ENCODE measurements around the gene DENND5B.
A peak's percentile ranks its signal among the peaks of the same experiment; 100 is the strongest.
"Not testable (repeated sequence)": the region's sequence is repeated elsewhere in the genome, so short reads cannot be mapped to it uniquely, and the experiment has no call there.

DENND5B gene

GRCh38 chr12:31504625-31505222 lies 86.2 kb downstream of the DENND5B start:
- no peak for DNase-seq (ENCODE audit: low read depth in 1 of 2, low spot score in 1 of 2)
- in situ Hi-C loops (cut with HindIII; ENCODE audit: low pct_unique_long_range_greater_than_20kb, low sequenced_read_pairs): no loop called here

DNA sequence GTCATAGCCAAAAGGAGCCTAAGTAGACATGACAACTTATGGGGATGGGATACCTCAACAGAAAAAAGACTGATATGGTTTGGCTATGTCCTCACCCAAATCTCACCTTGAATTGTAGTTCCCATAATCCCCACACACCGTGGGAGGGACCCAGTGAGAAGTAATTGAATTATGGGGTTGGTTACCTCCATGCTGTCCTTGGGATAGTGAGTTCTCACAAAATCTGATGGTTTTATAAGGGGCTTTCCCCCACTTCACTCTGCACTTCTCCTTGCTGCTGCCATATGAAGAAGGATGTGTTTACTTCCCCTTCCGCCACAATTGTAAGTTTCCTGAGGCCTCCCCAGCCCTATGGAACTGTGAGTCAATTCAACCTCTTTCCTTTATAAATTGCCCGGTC lies 89.9 kb downstream of the DENND5B start:
- in situ Hi-C loops (cut with HindIII; ENCODE audit: low pct_unique_long_range_greater_than_20kb, low sequenced_read_pairs); DNase-seq (ENCODE audit: low read depth in 1 of 2, low spot score in 1 of 2): not testable (repeated sequence)

More at GRCh38 chr12:31504625-31505222, 86.2 kb downstream of the DENND5B start:
- no peak for TF ChIP-seq JUND (IDR thresholded peaks at IDR 0.05; ENCODE audit: low read depth)

DNA sequence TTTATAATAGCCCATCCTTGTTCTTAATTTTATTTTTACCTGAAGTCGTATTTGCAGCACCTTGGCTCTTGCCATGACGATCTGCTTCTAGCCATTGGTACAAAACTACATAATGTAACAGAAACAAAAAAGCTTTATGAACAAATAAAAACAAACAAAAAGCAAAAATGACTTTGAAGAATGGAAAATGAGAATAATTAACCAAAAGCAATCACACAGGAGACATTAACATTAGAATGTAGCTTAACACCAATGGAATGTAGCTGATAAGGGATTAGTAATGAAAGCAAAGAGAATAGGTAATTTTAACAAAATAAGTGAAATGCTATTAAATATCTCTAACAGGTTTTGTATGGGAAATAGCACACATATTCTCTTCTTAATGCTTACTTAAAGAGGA lies 91.4 kb downstream of the DENND5B start:
- in situ Hi-C loops (cut with HindIII; ENCODE audit: low pct_unique_long_range_greater_than_20kb, low sequenced_read_pairs): no loop called here
- TF ChIP-seq JUND (IDR thresholded peaks at IDR 0.05; ENCODE audit: low read depth): no peak
- no peak for DNase-seq (ENCODE audit: low read depth in 1 of 2, low spot score in 1 of 2)

GRCh38 chr12:31498424-31498823 lies 92.5 kb downstream of the DENND5B start:
- DNase-seq (ENCODE audit: low read depth in 1 of 2, low spot score in 1 of 2): no peak
- TF ChIP-seq JUND (IDR thresholded peaks at IDR 0.05; ENCODE audit: low read depth): no peak
- in situ Hi-C loops (cut with HindIII; ENCODE audit: low pct_unique_long_range_greater_than_20kb, low sequenced_read_pairs): no loop called here

DNA sequence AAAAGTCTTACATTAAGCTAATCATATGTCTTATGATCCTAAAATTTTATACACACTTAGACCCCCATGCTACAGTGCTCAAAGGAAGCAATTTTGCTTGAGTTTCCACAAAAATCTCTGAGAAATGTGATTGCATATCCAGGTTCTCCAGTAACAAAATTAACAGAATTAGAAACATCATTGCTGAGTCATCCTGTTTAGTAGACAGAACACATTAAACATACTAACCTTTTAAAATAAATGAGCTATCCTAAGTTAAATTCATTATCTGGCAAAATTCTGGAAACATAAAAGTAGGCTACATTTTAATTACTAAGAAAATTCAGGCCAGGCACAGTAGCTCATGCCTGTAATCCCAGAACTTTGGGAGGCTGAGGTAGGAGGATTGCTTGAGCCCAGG lies 94.7 kb downstream of the DENND5B start:
- no peak for TF ChIP-seq JUND (IDR thresholded peaks at IDR 0.05; ENCODE audit: low read depth)
- in situ Hi-C loops (cut with HindIII; ENCODE audit: low pct_unique_long_range_greater_than_20kb, low sequenced_read_pairs): no loop called here
- DNase-seq (ENCODE audit: low read depth in 1 of 2, low spot score in 1 of 2): no peak

DNA sequence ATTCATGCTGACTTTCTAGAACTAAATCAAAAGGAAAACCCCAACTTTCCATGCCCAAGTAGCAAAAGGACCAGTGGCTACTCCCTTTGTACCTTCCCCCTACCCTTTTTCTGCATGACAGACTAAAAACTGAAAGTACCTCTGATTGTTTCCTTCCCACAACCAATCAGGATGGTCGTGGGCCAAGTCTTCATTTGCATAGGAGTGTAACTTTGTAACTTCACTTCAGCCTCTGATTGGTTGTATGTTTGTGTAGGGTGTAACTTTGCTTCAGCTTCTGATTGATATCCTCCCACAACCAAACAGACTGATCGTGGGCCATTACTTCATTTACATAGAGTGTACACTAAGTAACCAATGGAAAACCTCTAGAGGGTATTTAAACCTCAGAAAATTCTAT lies 96.5 kb downstream of the DENND5B start:
- no peak for TF ChIP-seq JUND (IDR thresholded peaks at IDR 0.05; ENCODE audit: low read depth)
- DNase-seq (ENCODE audit: low read depth in 1 of 2, low spot score in 1 of 2): peak in 1 of 2 experiments; percentile 64
- in situ Hi-C loops (cut with HindIII; ENCODE audit: low pct_unique_long_range_greater_than_20kb, low sequenced_read_pairs): no loop called here

DNA sequence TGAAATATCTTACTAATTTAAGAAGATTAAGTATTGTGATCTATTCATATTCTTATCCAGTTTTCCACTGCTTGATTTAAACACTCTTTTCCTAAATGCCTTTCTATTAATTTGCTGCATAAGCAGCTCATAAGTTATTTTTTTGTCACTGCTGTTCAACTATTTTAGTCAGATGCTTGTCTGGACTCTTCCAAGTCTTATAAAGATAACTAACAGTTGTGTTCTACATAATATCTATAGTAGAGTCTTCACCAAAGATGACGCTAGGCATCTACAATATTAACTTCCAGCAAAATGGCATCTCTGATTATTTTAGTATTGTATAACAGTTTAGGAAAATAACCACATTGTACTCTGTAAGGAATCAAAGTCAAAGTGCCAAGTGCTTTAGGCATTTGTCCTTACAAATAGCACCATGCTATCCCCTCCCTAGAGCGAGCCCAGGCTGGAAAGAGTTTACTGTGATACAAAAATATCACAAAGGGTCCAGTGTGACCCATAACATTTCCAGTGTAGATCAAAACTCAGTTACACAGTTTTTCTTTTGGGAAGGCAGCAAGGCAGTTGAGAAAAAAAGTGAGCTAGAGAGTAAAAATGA lies 98.2 kb downstream of the DENND5B start:
- DNase-seq (ENCODE audit: low read depth in 1 of 2, low spot score in 1 of 2): no peak
- in situ Hi-C loops (cut with HindIII; ENCODE audit: low pct_unique_long_range_greater_than_20kb, low sequenced_read_pairs): no loop called here
- TF ChIP-seq JUND (IDR thresholded peaks at IDR 0.05; ENCODE audit: low read depth): no peak

GRCh38 chr12:31491841-31492598 lies 98.9 kb downstream of the DENND5B start:
- in situ Hi-C loops (cut with HindIII; ENCODE audit: low pct_unique_long_range_greater_than_20kb, low sequenced_read_pairs): no loop called here
- peak in 1 of 2 experiments; percentile 46 for DNase-seq (ENCODE audit: low read depth in 1 of 2, low spot score in 1 of 2)

DNA sequence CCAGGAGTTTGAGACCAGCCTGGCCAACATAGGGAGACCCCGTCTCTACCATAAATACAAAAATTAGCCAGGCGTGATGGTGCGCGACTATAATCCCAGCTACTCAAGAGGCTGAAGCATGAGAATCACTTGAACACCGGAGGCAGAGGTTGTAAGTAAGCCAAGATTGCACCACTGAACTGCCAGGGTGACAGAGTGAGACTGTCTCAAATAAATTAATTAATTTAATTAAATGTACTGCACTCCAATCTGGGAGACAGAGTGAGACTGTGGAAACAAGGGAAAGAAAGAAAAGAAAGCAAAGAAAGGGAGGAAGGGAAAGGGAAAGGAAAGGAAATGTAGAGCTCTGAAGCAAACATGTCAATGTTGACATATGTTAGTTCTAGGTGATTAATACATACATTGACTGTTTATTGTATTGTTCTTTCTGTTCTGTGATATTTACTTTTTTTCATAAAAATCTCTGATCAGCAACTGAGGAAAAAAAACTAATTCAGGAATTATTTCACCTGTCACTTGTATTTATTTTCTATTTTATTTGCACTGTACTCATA lies 99.6 kb downstream of the DENND5B start:
- DNase-seq (ENCODE audit: low read depth in 1 of 2, low spot score in 1 of 2): no peak
- in situ Hi-C loops (cut with HindIII; ENCODE audit: low pct_unique_long_range_greater_than_20kb, low sequenced_read_pairs): no loop called here
- TF ChIP-seq JUND (IDR thresholded peaks at IDR 0.05; ENCODE audit: low read depth): no peak

More at GRCh38 chr12:31491841-31492598, 98.9 kb downstream of the DENND5B start:
- TF ChIP-seq JUND (IDR thresholded peaks at IDR 0.05; ENCODE audit: low read depth): peak; percentile 92

DNA sequence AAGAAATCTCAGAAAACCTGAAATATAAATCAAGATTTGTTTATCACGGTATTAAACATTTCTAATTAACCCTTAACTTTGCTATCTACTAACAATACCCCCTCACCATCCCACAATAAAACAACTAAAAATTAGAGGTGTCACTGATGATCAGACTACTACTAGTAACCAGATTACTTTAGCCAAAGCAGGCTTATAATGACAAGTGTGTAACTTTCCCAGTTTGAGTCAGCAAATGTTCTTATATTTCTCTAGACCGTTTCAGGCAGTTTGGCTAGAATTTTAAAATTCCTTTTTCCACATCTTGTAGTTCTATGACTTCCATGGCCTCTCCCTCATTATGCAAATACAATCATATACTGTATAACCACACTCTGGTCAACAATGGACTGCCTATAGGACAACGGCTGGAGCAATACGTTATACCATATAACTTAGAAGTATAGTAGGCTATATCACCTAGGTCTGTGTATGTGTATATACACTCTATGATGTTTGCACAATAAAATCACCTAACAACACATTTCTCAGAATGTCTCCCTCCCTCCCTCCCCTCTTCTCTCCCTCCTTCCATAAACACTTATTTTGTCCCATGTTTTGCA lies 102.1 kb downstream of the DENND5B start:
- no peak for TF ChIP-seq JUND (IDR thresholded peaks at IDR 0.05; ENCODE audit: low read depth)
- no peak for DNase-seq (ENCODE audit: low read depth in 1 of 2, low spot score in 1 of 2)
- in situ Hi-C loops (cut with HindIII; ENCODE audit: low pct_unique_long_range_greater_than_20kb, low sequenced_read_pairs): no loop called here

DNA sequence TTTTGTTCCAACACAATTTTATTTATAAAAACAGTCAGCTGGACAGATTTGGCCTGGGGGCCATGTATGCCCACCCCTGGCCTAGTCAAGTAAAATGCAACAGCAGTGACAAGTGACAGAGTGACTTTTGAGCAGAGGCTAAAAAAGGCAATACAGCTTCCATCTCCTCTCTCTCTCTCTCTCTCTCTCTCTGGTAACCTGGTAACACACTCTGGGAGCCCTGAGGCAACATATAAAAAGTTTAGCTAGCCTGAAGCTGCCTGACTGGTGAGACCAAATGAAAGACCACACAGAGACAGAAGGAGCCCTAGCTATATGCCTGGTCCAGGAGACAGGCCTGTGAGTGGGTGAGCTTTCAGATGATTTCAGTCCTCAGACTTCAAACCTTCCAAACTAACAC lies 105.4 kb downstream of the DENND5B start:
- peak in 1 of 2 experiments; percentile 48 for DNase-seq (ENCODE audit: low read depth in 1 of 2, low spot score in 1 of 2)
- in situ Hi-C loops (cut with HindIII; ENCODE audit: low pct_unique_long_range_greater_than_20kb, low sequenced_read_pairs): no loop called here
- TF ChIP-seq JUND (IDR thresholded peaks at IDR 0.05; ENCODE audit: low read depth): no peak

- no peak for DNase-seq (ENCODE audit: low read depth in 1 of 2, low spot score in 1 of 2)
- no peak for TF ChIP-seq JUND (IDR thresholded peaks at IDR 0.05; ENCODE audit: low read depth)
- in situ Hi-C loops (cut with HindIII; ENCODE audit: low pct_unique_long_range_greater_than_20kb, low sequenced_read_pairs): no loop called here
Measured at GRCh38 chr12:31482816-31483215, 108.1 kb downstream of the DENND5B start.

GRCh38 chr12:31481415-31481814 lies 109.5 kb downstream of the DENND5B start:
- in situ Hi-C loops (cut with HindIII; ENCODE audit: low pct_unique_long_range_greater_than_20kb, low sequenced_read_pairs): no loop called here
- no peak for TF ChIP-seq JUND (IDR thresholded peaks at IDR 0.05; ENCODE audit: low read depth)
- no peak for DNase-seq (ENCODE audit: low read depth in 1 of 2, low spot score in 1 of 2)
